H4 (cell line): Measurements from ENCODE around the gene SYCP2. TPM values are rescaled to one million over a fixed set of nuclear protein-coding genes. Genes with fewer than 3 reads are reported as not detected.

ENCODE experiments used
- DNase-seq: peaks from one replicate; pipeline ENCODE4 v3.0.0-alpha.2; 2015; ENCODE audit warnings: low spot score
- total RNA-seq: library from RNA; depleted of rRNA; stranded (reverse); fragments of >200 nt; shearing (Covaris generic); gene quantifications from 2 replicates; pipeline ENCODE4 v1.2.3, GENCODE V29; 2014

SYCP2 gene
- total RNA-seq, 1 experiment from 2014 or later, result 2.1 TPM

DNA sequence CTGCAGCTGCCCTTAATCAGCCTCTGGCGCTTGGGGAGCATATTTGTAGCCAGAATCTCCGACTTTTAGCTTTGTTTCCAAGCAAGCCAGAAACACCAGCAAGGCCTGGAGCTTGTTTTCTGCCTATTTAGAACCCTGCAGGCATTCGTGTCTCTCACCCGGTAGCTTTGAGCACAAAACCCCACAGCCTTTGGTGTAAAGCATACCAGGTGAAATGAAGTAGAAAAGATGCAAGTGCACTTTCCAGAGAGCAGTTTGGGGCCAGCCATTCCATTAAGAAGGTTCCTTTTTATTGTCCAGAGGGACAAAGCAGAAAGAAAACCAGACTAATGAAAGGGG, 7.5 kb upstream of the SYCP2 start:
- no peak for DNase-seq

DNA sequence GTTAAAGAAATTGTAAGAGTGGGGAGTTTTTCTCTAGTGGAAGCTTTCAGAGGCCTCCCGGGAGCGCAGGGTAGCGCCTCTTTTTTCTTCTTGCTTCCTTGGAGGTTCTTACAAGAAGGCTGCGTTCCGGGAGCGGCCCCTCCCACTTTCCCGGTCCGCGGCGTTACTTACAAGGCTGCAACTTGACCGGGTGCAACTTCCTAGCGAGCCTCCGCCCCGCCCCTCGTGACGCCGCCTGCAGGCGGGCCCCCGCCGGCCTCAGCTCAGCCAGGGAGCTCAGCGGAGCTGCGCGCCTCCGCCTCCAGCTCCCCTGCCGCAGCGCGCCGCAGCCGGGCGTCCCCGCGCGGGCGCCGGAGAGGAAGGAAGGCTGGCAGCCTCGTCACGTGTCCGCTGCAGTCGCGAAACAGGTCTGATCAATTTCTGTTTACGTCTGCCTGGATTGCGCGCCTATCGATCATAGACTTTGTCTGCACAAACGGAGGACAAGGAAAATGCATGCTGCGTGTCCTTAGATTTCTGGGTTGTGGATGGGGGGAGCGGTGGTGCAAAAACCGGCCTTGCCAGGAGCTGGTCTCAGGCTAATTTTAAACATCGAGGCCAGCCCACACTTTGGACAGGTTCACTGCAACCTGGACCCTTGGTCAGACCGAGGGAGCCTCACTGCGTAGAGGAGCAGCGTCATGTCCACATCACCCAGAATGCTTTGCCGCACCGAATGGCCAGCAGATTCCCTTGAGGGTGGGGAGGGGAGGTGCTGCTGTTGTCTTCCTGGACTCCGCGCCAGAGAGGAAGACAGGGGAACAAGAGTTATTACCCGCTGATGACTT, 6.9 kb upstream of the SYCP2 start, which contains the start of the genes FAM217B and PPP1R3D:
FAM217B (plus strand) TSS at position 261 of the 827 bp plus-strand sequence. CDS start 3,555 bp downstream, outside the sequence.
PPP1R3D (minus strand) TSS at position 177 of the 827 bp plus-strand sequence. CDS start 374 bp downstream, outside the sequence.
- peak; percentile 89 for DNase-seq

DNA sequence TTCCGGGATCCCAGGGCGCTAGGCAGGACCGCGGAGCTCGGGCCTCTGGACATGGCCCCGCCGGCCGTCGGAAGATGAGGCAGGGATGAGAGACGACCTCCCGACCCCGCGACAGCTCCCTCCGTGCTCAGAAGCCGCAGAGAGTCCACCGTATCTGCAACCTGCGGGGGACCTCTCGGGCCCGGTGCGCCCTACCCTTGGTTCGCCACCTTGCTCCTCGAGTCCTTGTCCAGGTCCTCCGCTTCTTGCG, 6.4 kb upstream of the SYCP2 start:
- no peak for DNase-seq

DNA sequence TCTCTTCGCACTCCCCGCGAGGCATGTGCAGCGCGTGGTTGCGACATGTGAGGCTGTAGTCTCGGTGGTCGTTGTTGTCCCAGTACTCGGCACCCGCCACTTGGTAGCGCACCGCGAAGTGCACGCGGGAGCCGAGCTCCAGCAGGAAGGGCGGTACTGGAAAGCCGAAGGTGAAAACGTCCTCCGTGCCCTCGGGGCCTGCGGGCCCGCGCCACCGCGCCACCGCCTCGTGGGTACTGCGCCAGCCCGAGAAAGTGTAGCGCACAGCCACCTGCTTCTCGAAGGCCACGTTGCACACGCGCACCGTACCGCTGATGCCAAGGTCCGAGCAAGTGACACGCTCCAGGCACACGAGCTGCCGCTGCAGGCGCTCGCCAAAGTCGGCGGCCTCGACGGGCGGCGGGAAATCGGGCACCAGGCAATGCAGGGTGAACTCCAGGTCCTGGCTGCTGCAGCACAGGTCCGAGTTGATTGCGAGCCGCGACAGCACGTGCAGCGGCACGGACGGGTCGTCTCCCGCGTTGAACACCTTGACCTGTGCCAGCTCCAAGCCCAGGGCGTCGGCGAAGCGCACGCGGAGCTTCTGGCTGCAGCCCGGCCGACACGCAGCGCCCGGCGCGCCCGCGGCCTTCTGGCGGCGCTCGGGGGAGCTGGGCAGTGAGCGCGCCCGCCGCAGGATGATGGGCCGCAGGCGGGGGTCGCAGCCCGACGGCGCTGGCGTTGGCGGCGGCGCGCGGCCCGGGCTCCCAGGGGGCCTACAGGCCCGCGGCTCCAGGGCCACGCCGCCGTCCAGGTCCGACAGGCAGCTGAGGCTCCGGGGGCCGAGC, 5.8 kb upstream of the SYCP2 start:
- DNase-seq, result no peak

DNA sequence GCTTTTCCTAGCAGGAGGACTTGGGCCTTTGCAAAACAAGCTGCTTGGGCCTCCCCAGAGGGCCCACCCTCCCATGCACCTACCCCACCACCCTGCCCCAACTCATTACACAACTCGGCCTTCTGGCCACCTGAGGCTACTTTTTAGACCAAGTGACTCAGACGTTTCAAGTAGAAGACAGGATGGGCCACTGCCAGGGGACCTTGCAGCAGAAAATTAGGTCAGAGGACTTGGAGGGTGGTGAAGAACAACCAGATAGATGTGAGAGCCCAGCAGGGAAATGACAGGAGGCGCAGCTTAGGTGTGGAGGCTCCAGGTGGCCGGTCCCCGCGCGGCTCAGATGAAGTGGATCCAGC, 5.2 kb upstream of the SYCP2 start:
- DNase-seq, result peak; percentile 19

DNA sequence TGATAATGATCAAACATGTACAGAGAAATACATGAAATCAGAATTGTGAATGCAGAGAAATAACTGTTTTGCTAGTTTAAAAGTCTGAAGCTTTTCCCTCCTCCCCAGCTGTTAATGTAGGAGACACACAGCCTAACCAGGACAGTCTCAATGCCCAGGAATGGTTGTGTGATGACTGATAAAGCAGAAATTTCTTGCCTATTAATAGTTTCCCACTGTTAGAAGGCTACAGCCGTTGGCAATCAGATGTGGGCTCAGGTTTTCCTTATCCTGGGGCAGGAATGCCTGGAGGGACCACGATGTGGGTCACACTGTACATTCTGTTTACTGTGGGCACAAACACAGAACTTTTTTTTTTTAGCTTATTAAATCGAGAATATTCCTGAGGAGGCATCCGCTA, 4.8 kb upstream of the SYCP2 start:
- DNase-seq, result peak; percentile 19

DNA sequence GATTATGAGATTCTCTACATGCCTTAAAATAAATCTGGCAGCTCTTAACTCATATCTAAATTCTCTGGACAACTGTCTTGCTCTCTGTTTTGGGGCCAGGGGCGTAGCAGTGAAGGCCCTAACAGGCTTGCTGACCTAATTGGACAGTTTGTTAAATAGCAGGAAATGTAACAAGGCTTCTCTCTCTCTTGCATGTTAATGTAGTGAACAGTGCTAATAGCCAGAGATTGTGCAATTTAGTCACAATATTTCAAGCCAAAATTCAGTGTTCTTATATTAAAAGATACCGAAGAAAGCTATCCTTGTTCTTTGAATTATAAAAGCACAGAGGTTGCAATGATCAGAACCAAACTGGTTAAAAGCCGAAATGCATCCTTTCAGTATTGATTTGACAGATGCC, 3.7 kb upstream of the SYCP2 start:
- DNase-seq, result no peak

DNA sequence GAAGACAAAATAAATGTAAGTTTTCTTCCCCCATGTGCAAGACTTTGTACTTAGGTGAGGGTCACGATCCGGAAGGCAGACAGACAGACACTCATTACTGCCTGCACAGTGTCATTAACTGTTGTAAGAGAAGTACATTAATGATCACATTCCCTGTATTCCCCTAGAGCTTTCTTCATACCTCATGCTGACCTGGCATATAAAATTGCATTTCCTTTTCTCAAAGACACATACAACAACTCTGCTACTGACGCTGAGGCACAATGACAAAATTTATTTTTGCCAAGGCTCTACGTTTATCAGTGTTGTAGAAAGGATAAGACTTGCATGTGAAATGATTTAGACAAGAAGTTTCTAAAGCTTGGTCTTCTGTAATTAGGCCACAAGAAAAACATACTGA, 3.0 kb upstream of the SYCP2 start:
- DNase-seq, result no peak

DNA sequence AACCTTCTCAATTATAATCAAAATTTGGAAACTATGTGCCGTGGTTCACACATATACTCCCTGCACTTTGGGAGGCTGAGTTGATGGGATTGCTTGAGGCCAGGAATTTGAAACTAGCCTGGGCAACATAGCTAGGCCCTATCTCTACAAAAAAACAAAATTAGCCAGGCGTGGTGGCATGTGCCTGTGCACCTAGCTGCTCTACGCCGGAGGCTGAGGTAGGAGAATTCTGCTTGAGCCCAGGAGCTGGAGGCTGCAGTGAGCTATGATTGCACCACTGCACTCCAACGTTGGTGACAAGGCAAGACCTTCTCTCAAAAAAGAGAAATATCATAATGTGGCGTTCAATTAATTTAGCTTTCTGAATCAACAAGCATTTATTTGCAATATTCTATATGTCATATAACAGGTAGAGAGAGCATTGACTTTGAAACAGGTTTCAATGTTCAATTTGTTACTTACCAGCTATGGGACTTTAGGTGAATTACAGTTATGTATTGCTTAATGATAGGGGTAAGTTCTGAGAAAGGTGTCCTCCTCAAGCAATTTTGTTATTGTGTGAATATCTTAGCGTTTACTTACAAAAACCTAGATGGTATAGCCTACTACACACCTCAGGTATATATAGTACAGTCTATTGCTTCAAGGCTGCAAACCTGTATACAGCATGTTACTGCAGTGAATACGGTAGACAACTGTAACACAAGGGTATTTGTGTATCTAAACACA, 2.2 kb upstream of the SYCP2 start:
- no peak for DNase-seq

DNA sequence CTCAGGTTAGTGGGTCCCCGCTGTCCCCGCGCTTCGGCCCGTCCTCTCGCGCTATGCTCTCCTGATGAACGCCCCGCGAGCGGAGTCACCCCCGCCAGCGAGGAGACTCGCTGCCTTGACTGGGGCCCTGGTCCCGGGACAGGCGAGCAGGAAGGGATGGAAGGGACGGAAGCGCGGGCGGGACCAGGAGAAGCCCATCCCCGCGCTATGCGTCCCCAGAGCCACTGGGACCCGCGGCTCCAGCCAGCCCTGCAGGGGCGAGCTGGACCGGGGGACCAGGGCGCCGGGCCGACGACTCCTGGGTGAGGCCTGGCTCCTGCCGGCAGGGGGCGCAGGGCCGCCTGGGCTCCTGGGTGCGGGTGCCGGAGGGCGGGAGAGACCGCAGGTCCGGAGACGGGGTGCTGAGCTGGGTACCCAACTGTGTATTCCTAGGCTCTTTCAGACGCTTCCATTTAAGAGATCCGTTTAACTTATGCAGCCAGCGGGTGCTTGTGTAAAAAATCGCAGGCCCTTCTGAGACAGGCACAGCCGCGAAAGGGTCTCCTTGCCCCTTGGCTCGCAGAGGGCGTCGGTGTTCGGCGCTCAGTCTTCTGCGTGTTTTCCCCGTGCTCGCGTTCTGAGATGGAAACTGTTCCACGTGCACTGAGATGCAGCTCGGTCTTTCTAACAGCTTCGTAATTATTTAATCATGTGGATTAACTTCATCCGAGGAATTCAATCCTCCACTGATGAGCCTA, 580 bp upstream of the SYCP2 start:
- no peak for DNase-seq

DNA sequence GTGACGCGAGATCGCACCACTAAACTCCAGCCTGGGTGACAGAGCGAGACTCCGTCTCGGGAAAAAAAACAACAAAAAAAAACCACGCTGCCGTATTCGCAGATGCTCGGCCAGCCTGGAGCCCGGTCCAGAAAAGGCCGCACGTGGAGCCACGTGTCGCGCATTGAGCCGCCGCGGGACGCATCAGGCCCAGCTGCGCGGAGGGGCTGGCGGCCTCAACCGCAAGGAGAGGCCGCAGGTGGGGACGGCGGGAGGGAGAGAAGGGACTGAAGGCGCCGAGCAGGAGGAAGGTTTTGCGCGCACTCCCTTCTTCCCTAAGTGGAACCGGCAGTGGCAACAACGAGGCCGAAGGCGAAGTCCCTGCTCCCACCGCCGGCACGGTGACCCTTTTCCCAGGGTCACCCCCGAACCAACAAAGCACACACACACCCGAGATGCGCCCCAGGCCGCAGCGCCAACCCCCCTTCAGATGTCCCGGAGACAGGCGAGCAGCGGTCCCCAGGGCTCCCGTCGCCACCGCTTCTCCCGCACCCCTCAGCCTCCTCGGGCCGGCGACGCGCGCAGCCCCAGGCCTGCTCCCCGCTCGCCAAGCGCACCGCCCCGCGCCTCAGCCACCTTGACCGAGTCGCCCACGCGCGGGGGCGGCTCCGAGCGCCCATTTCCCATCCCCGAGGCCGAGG, 681 bp downstream of the SYCP2 start:
- no peak for DNase-seq

DNA sequence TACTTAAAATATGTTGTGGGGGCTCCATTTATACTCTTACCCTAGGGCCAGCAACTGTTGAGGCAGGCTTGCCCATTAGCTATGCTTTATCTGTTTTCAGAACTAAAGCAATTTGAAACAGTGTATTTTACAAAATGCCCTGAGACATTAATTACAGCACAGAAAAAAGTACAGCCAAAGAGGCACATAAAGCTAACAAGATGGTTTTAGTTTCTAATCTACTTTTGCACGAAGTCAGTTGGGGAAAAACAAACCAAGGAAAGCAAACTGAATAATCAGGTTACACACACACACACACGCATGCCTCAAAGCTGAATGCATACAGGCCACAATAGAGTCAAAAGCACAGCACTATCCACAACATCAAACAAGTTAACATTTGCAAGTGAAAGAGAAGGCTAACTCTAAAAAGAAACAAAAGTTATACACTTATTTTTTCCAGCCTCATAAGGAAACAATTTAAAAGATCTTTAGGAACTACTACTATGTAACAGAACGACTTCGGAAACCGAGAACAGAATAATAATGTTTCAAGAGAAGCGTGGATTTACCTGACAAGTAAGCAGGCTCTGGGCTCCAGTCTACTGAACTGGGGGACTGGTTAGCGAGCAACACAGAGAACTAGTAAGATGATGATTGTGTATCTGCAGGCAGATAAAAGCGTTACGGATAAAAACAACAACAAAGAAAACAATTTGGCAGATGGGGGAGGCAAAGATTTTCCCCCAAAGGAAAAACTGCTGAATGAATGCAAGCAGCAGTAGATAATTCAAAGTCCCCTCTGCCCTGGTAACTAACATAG, 1.7 kb downstream of the SYCP2 start:
- DNase-seq, result no peak

DNA sequence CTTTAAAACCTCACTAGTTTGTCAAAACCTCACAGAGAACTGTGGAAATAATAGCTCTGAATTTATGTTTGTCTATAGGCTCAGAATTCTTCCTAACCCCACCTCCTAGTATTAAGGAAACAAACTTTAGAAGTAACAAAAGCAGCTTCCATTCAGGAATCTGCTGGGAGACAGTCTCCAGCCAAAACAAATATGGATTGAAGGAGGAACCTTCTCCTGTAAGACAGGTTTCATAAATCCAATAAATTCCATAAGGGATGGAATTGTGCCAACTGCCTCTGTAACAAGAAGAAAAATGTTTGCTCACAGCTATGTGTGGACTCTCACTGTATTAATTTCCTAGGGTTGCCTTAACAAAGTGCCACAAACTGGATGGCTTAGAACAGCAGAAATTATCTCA, 7.5 kb downstream of the SYCP2 start:
- no peak for DNase-seq

DNA sequence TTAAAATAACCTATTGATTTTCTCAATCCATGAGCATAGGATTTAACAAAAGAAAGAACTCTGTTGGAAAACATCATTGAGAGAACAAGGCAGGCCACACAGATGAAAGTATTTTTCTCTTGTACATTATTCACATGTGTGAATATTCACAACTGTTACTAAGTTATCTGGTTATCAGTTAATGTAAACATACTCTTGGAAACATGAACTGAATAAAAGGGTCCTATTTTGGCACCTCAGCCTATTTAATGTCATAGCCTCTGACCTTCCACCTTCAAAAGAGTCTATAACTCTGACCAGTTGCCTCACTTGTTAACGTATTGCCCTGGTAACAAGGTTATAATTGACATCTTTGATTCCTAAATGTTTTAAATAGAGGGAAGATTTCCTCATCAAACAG, 8.1 kb downstream of the SYCP2 start:
- no peak for DNase-seq

DNA sequence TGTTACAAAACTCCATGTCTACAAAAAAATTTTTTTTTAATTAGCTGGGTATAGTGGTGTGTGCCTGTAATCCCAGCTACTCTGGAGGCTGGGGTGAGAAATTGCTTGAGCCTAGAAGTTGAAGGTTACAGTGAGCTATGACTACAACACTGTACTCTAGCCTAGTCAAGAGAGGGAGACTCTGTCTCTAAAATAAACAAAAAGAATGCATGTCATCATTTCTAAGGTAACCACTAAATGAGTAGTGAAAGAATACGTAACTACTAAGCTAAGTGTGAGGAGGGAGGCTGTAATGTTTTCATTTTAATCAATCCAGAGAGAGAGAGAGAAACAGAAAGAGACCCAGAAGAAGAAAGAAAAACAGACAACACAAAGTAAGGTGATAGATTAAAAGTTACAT, 9.9 kb downstream of the SYCP2 start:
- peak; percentile 17 for DNase-seq

DNA sequence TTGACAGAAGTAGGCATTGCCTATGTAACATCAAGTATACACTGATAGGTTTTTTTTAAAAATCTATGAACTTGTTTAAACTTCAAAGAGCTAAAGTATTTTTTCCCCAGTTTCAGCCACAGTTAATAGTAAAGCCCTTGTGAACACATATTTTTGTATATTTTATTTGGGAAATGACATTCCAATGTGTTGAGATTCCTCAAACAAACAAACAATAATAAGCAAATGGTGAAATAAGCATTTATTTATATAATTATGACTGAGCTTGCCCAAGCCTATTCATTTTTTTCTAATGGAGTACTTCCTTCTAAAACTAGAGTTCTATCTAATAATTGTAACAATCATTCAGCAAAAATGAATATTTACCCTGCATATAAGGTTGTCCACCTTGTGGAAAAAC, 12.5 kb downstream of the SYCP2 start:
- no peak for DNase-seq

DNA sequence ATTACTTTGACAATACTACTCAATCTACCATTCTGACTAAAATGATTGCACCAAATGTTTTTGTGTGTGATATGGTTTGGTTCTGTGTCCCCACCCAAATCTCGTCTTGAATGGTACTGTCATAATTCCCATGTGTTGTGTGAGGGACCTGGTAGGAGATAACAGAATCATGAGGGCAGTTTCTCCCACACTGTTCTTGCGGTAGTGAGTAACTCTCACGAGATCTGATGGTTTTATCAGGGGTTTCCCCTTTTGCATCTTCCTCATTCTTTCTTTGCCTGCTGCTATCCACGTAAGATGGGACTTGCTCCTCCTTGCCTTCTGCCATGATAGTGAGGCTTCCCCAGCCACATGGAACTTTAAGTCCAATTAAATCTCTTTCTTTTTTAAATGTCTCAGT, 20.8 kb downstream of the SYCP2 start:
- no peak for DNase-seq

DNA sequence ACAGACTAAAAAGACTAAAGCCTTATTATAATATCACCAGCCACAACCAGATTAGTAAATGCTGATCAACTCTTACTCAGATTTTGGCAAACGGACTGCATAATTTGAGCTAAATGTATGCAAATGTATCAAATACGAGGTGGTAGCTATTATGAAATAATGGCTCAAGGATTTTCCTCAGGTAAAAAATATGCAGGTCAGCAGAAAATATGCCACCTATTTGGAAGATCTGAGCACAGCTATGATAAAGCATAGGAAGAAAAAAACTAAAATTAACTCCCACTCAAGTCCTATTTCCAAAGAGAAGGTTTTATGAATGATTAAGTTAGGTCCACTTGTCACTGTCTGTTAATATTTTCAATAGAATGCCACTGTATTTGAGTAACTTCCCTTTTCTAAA, 22.4 kb downstream of the SYCP2 start:
- DNase-seq, result no peak

DNA sequence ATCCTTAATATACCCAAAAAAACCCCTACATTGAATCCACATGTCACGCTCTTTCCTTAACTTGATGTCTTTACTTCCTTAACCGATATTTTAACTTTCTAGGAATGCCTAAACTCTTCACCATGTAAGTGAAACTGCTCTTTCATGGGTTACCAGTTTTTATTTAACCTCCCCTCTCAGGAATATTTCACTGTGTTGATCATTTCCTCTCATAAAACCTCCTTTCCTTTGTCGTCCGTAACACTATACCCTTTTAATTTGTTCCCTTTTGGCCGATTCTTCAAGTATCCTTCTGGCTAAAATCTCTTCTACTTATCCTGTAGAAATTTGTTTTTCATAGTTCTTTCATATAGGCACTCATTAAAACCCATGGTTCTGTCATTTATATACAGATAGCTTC, 24.6 kb downstream of the SYCP2 start:
- DNase-seq, result no peak

DNA sequence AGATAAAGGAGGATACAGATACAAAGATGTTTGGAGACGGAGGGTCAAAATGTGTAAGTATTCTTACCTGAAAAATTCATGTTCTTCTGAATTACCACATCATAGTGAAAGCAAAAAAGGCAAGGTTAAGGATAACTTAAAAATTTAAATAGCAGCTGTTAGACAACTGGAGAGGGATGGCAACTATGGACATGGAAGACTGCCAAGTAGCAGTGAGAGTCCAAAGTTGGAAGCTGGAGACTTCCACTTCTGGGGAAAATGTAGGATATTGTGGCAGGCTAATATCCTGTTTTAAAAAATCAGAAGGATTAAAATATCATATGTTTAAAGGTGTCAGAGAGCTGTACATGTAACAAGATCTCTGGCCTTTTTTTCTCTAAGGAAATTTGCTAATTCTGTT, 29.8 kb downstream of the SYCP2 start:
- DNase-seq, result no peak

DNA sequence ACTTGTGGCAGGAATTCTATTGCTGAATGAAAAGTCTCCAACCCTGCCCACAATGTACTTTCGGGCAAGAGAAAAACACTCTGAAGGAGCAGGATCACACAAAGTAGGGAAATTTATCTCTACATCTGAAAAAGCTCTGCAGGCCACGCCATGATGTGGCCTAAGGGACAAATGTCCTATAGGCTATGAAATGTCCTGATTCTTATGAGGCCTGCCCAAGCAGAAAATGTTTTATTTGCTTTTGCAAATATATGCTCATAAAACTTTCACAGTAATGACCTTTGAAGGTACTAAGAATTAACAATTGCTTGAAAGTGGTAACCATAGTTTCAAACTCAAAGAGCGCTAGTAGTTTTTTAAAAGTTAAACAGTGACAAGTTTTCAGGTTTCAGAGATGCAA, 31.0 kb downstream of the SYCP2 start:
- no peak for DNase-seq
